Transverse colon (tissue), 4 donors: ENCODE data around the gene NBEA.

Experiments
- CTCF ChIP-seq, 5 experiments: fragments of 200-600 bp in 3 of 5; fragments of 450-650 bp in 2 of 5; sonication (generic) in 3 of 5; IDR thresholded peaks; 1 replicate in 2 of 5; 2 replicates in 3 of 5; pipeline ENCODE4 v1.5.1; 2016 to 2017; ENCODE audit warnings: antibody characterized with exemption in 5 of 5, inconsistent platforms in 3 of 5, mild to moderate bottlenecking in 2 of 5, moderate library complexity in 1 of 5
- EP300 ChIP-seq: sonication (generic); formaldehyde crosslinking; IDR thresholded peaks from one replicate; pipeline ENCODE4 v1.6.1; 2017; ENCODE audit warnings: antibody characterized with exemption, low read depth
- POLR2A ChIP-seq: fragments of 450-650 bp; IDR thresholded peaks from one replicate; pipeline ENCODE4 v1.6.1; 2016; ENCODE audit warnings: antibody characterized with exemption, mild to moderate bottlenecking, moderate library complexity
- POLR2AphosphoS5 ChIP-seq, 3 donors: sonication (generic); formaldehyde crosslinking; IDR thresholded peaks; one replicate each; pipeline ENCODE4 v1.6.1; 2016; ENCODE audit warnings: antibody characterized with exemption in 3 of 3

GRCh38 chr13:34970961-34971360 is 28.9 kb downstream of the NBEA start:
- no peak for TF ChIP-seq POLR2A
- no peak for TF ChIP-seq POLR2AphosphoS5 (IDR thresholded peaks at IDR 0.05)
- no peak for TF ChIP-seq CTCF (IDR thresholded peaks at IDR 0.05)
- TF ChIP-seq EP300, result no peak
